HG02759 (cell line): Measurements from ENCODE around the gene COX8A.
"Not testable (repeated sequence)": the region's sequence is repeated elsewhere in the genome, so short reads cannot be mapped to it uniquely, and the experiment has no call there.

Experiments
- ATAC-seq: cut with Tn5 transposase; IDR thresholded peaks from one replicate; pipeline ENCODE4 v1.9.1; 2021; ENCODE audit warnings: mild to moderate bottlenecking, moderate library complexity; ENCODE audit not compliant: unreplicated experiment

The COX8A gene

GRCh38 chr11:63974259-63975143, at the start of gene COX8A:
Gene COX8A, plus strand, starts transcription at chr11:63974620. Its CDS starts 61 bp downstream, at chr11:63974681.
- peak; percentile 96 for ATAC-seq

GRCh38 chr11:63929616-63930015, 44.8 kb upstream of the COX8A start:
- ATAC-seq, result no peak

- no peak for ATAC-seq
Observed at GRCh38 chr11:63931045-63931444, 43.4 kb upstream of the COX8A start.

- ATAC-seq, result no peak
Observed at GRCh38 chr11:63931876-63932275, 42.5 kb upstream of the COX8A start.

- ATAC-seq, result no peak
Observed at GRCh38 chr11:63933459-63933858, 41.0 kb upstream of the COX8A start.

GRCh38 chr11:63937713-63938478, 36.5 kb upstream of the COX8A start:
- peak; percentile 13 for ATAC-seq

- peak; percentile 96 for ATAC-seq
Observed at GRCh38 chr11:63938479-63939396, 35.7 kb upstream of the COX8A start, which contains the start of gene NAA40. Gene NAA40, plus strand, starts transcription at chr11:63939002. Its CDS starts 95 bp downstream, at chr11:63939097.

GRCh38 chr11:63939397-63939891, 35.0 kb upstream of the COX8A start:
- no peak for ATAC-seq

- no peak for ATAC-seq
Observed at GRCh38 chr11:63940786-63941185, 33.6 kb upstream of the COX8A start.

- ATAC-seq, result no peak
Observed at GRCh38 chr11:63941901-63942300, 32.5 kb upstream of the COX8A start.

- no peak for ATAC-seq
Observed at GRCh38 chr11:63942803-63943202, 31.6 kb upstream of the COX8A start.

GRCh38 chr11:63944987-63945386, 29.4 kb upstream of the COX8A start:
- no peak for ATAC-seq

- no peak for ATAC-seq
Observed at GRCh38 chr11:63945477-63946163, 28.8 kb upstream of the COX8A start.

- no peak for ATAC-seq
Observed at GRCh38 chr11:63951779-63952536, 22.5 kb upstream of the COX8A start.

- no peak for ATAC-seq
Observed at GRCh38 chr11:63952570-63952969, 21.9 kb upstream of the COX8A start.

GRCh38 chr11:63958008-63958407, 16.4 kb upstream of the COX8A start:
- ATAC-seq, result no peak

GRCh38 chr11:63961608-63962412, 12.6 kb upstream of the COX8A start:
- ATAC-seq, result no peak

GRCh38 chr11:63963895-63964294, 10.5 kb upstream of the COX8A start:
- ATAC-seq, result not testable (repeated sequence)
